Measurements from ENCODE around the gene P2RX6.

DNA sequence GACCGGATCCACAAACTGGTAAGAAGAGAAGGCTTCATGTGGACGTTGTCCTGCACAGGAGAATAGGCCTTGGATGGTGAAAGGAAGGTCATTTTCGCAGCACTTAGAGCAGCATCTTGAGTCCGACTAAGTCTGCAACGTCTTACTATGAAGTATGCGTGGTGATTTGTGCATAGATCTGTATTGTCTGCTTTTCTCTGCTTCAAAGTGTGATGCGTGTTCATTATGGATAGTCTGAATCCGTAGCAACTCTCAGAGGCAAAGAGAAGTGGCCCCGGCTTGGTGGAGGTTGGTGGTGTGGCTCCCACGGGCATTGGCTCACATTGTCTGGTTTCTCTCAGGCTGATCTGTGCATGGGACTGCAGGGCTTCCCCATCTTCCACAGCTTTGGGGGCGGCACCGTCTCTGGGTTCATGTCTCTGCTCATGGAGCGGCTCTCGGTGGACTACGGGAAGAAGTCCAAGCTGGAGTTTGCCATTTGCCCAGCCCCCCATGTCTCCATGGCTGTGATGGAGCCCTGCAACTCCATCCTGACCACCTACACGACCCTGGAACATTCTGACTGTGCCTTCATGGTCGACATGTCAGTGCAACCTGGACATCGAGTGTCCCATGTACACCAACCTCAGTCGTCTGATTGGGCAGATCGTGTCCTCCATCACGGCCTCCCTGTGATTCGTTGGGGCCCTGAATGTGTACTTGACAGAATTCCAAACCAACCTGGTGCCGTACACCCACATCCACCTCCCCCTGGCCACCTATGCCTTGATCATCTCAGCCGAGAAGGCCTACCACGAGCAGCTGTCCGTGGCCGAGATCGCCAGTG is 52.3 kb downstream of the P2RX6 start:
- TF ChIP-seq, protein P1, sequence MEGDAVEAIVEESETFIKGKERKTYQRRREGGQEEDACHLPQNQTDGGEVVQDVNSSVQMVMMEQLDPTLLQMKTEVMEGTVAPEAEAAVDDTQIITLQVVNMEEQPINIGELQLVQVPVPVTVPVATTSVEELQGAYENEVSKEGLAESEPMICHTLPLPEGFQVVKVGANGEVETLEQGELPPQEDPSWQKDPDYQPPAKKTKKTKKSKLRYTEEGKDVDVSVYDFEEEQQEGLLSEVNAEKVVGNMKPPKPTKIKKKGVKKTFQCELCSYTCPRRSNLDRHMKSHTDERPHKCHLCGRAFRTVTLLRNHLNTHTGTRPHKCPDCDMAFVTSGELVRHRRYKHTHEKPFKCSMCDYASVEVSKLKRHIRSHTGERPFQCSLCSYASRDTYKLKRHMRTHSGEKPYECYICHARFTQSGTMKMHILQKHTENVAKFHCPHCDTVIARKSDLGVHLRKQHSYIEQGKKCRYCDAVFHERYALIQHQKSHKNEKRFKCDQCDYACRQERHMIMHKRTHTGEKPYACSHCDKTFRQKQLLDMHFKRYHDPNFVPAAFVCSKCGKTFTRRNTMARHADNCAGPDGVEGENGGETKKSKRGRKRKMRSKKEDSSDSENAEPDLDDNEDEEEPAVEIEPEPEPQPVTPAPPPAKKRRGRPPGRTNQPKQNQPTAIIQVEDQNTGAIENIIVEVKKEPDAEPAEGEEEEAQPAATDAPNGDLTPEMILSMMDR (conservative IDR thresholded peaks at IDR 0.05; ENCODE audit: low read length), result no peak
- no peak for TF ChIP-seq EZH2phosphoT487 (IDR thresholded peaks at IDR 0.05; ENCODE audit: borderline replicate concordance)

Data from Loucy (cell line).